Mucosa of descending colon (tissue), 3 donors: Measurements from ENCODE around the gene RTN4. TPM values are rescaled to one million over a fixed set of nuclear protein-coding genes. Genes with fewer than 3 reads are reported as not detected.
A peak's percentile ranks its signal among the peaks of the same experiment; 100 is the strongest.

Experiments
- ATAC-seq: fragments of 200-7000 bp; cut with Tn5 transposase; one replicate; pipeline ENCODE4 v1.9.1; 2020; ENCODE audit warnings: mild to moderate bottlenecking, moderate library complexity
- DNase-seq, 3 donors: peaks; one replicate each; pipeline ENCODE4 v3.0.0-alpha.2; 2020
- H3K36me3 ChIP-seq: fragments of 200-600 bp; one replicate; pipeline ENCODE4 v1.8.0; 2021; ENCODE audit warnings: low read depth, mild to moderate bottlenecking
- H3K4me1 ChIP-seq: fragments of 200-600 bp; one replicate; pipeline ENCODE4 v1.8.0; 2021; ENCODE audit warnings: low read depth, mild to moderate bottlenecking
- H3K4me3 ChIP-seq: fragments of 200-600 bp; one replicate; pipeline ENCODE4 v1.8.0; 2021; ENCODE audit warnings: mild to moderate bottlenecking
- H3K9me3 ChIP-seq: fragments of 200-600 bp; one replicate; pipeline ENCODE4 v1.8.0; 2021; ENCODE audit warnings: mild to moderate bottlenecking
- intact Hi-C, 2 donors: fragments of 100-400 bp; cut with DNase I in 1 of 2; cut with micrococcal nuclease in 1 of 2; formaldehyde crosslinking; loops; one replicate each; pipeline versions ENCODE4 v1.11.0 to v1.11.1; 2022; cut with DNase I, micrococcal nuclease
- total RNA-seq, 3 donors: library from RNA; stranded (reverse); fragmentation: NEBNext Ultra II Directional in 2 of 3; extraction: Animal tissue kit (Norgen Biotek cat#: 25700) in 2 of 3; gene quantifications; one replicate each; pipeline versions ENCODE4 v1.2.1 to v1.2.4, GENCODE V29; 2021 to 2023
- TF ChIP-seq, protein P1 (sequence below): fragments of 200-600 bp; IDR thresholded peaks from one replicate; pipeline ENCODE4 v1.8.0; 2022; ENCODE audit warnings: antibody characterized with exemption, mild to moderate bottlenecking
- donor health status: DM: no; HTN: no; CAD: no; lungs with moderate emphysema.
- donor health status: DM: no; HTN: no; CAD: no.
- donor health status: DM: no; HTN: yes; CAD: no.

Gene RTN4
- total RNA-seq, 3 donors from 2014 or later: 219 to 278 (median 224) TPM

DNA sequence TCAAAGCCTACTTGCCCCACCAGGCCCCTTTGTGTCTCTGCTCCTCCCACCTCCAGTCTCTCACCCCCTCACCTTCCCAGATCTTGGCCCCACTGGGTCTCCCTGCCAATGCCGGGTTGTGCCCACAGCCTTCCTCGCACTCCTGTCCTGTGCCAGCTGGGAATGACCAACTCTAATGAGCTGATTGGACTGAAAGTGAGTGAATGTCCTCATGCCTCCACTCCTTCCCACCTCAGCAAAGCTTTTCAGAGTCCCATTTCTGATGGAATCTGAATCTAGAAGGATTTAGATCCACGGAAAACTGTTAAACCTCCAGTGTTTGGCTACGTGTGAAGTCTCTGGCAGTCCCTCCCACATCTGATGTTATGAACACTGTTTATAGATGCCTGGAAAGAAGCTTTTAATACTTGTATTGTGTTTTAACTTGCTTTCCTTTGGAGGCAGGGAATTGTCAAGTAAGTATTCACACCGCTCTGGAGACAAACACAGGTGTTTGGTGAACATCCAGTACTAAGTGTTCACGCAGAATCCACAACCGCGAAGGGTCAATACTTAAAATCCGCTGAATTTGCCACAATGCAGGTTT, 103.9 kb downstream of the RTN4 start:
- ATAC-seq (no peak), DNase-seq (no peak)
- H3K9me3 ChIP-seq: no peaks in the 10 kb centered on the region
- intact Hi-C loops: no loop called here
- no peaks in the 10 kb centered on the region for H3K4me1 ChIP-seq
- H3K36me3 ChIP-seq: no peaks in the 10 kb centered on the region
- TF ChIP-seq, protein P1, sequence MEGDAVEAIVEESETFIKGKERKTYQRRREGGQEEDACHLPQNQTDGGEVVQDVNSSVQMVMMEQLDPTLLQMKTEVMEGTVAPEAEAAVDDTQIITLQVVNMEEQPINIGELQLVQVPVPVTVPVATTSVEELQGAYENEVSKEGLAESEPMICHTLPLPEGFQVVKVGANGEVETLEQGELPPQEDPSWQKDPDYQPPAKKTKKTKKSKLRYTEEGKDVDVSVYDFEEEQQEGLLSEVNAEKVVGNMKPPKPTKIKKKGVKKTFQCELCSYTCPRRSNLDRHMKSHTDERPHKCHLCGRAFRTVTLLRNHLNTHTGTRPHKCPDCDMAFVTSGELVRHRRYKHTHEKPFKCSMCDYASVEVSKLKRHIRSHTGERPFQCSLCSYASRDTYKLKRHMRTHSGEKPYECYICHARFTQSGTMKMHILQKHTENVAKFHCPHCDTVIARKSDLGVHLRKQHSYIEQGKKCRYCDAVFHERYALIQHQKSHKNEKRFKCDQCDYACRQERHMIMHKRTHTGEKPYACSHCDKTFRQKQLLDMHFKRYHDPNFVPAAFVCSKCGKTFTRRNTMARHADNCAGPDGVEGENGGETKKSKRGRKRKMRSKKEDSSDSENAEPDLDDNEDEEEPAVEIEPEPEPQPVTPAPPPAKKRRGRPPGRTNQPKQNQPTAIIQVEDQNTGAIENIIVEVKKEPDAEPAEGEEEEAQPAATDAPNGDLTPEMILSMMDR: no peak
- H3K4me3 ChIP-seq: no peak overlapping the region

DNA sequence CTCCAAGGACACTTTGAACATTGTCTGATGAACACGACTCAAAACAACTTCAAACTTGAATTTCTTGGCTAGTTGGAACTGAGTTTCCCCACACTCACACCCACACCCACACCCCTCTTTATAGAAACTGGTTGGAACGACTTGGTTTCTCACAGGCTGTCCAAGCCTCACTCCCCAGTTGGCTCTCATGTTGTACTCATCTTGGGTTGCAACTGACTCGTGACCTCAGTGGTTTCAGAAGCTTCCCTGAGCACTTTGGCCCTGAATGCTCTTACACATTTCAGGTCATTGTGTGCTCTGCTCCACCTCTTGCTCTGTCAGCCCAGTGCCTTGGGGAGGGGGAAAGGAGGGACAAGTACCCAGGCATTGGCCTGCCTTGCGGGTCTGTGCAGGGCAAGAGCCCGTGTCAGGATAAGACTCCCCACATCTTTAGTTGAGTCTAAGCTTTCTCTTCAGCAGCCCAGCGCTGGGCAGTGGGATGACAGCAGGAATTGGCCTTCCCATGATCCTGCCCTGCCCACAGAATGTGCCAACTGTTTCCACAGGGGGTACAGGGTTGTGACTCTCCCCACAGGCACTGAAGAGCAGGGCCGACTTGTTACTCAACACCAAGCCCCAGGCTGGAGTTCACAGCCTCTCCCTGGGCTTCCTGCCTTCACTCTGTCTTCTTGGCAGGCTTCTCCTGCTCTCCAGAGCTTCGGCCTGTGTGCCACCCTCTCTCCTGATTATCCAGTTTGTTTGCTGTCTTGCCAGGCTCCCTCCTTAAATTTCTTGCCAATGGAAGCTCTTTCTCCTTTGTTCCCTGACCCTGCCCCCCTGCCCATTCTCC, 104.6 kb downstream of the RTN4 start:
- peak in 1 of 3 donors; percentile 53 for DNase-seq
- no peaks in the 10 kb centered on the region for H3K36me3 ChIP-seq
- ATAC-seq: peak; percentile 56

DNA sequence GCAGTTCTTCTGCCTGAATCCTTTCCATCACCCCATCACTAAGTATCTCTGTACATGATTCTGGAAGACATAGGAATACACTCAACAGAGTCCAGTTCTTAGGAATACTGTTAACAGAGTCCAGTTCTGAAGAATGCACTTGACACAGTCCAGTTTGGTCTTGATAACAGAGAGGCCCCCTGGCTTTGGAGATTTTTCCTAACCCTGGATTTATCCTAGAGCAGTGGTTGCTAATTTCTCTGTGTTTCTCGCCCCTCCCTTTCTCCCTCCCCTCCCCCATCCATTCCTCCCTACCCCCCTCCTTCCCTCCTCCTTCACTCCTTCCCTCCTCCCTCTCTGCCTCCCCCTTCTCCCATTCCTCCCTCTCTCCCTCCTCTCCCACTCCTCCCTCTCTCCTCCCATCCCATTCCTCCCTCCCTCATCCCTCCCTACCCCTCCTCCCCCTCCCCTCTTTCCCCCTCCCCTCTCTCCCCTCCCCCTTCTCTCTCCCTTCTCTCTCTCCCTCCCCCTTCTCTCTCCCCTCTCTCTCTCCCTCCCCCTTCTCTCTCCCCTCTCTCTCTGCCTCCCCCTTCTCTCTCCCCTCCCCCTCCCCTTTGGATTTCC, 105.4 kb downstream of the RTN4 start:
- Histone ChIP-seq H3K4me1 (no peaks in the 10 kb centered on the region), H3K4me3 (no peak overlapping the region), H3K9me3 (no peaks in the 10 kb centered on the region), H3K36me3 (no peaks in the 10 kb centered on the region)
- TF ChIP-seq, protein P1: no peak
- ATAC-seq (no peak), DNase-seq (no peak)
- intact Hi-C loops: no loop called here

More for the DNA sequence above, 104.6 kb downstream of the RTN4 start:
- no peaks in the 10 kb centered on the region for H3K4me1 ChIP-seq
- H3K4me3 ChIP-seq: no peak overlapping the region
- intact Hi-C loops: no loop called here
- H3K9me3 ChIP-seq: no peaks in the 10 kb centered on the region
- TF ChIP-seq, protein P1: no peak

DNA sequence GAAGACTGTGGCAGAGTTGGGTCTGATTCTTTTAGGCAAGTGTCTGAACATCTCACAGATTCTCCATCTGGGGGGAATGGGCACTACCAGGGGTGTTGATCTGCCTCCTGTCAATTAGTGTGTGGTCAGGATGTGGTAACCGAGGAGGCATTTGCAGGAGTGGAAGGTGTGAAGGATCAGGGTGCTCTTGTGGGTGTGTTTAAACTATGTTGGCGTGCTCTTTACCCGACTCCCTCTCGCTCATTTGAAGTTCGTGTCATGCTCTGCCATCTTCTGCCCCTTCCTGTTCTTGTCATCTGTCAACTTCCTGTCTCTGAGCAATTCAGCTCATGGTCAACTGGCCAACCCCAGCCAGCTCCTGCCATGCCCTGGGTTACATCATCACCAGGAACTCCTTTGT, 107.9 kb downstream of the RTN4 start:
- TF ChIP-seq, protein P1: no peak
- H3K9me3 ChIP-seq: peaks cover 3% of the 10 kb centered on the region
- intact Hi-C loops: no loop called here
- H3K4me3 ChIP-seq: no peak overlapping the region
- H3K4me1 ChIP-seq: no peaks in the 10 kb centered on the region
- no peak for DNase-seq
- no peaks in the 10 kb centered on the region for H3K36me3 ChIP-seq
- ATAC-seq: peak; percentile 39

DNA sequence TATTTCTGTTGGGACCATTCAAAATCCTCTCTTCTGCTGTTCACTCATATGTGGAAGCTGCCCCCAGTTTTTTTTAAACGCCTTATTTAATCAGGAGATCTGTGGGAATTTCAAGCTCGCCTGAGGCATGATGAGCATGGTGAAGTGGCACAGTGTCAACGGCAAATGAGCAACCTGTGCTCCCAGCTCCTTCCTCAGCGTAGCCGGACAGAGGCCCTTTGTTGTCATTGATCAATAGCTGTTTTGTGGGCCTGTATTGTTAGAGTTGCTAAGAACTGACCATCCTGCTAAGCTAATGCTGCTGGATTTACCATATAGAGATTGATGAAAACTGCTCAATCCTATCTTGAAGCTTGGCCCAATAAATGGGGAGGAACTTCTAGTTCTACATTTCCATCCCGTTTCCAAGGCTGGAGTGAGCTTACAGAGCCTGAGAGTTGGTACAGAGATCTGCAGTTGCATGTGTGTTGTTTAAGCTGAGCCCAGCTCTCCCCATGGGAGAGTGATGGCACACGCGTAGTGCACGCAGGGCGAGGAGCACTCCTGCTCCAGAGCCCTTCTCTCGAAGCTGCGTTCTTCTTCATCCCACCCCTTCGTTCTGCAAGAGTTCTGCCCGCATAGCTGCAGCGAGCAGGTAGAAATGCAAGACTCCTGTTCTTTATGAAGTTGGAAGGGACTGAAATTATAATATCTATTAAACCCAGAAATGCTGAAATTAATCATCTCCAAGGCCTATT, 108.8 kb downstream of the RTN4 start:
- ATAC-seq (no peak), DNase-seq (no peak)
- no peaks in the 10 kb centered on the region for H3K4me1 ChIP-seq
- intact Hi-C loops: no loop called here
- no peaks in the 10 kb centered on the region for H3K36me3 ChIP-seq
- no peak overlapping the region for H3K4me3 ChIP-seq
- TF ChIP-seq, protein P1: no peak
- peaks cover 3% of the 10 kb centered on the region for H3K9me3 ChIP-seq
